ENCODE measurements around the gene FAM240B. TPM values are rescaled to one million over a fixed set of nuclear protein-coding genes. Genes with fewer than 3 reads are reported as not detected.

FAM240B gene
- total RNA-seq, 1 donor from 2014 or later, result not detected

DNA sequence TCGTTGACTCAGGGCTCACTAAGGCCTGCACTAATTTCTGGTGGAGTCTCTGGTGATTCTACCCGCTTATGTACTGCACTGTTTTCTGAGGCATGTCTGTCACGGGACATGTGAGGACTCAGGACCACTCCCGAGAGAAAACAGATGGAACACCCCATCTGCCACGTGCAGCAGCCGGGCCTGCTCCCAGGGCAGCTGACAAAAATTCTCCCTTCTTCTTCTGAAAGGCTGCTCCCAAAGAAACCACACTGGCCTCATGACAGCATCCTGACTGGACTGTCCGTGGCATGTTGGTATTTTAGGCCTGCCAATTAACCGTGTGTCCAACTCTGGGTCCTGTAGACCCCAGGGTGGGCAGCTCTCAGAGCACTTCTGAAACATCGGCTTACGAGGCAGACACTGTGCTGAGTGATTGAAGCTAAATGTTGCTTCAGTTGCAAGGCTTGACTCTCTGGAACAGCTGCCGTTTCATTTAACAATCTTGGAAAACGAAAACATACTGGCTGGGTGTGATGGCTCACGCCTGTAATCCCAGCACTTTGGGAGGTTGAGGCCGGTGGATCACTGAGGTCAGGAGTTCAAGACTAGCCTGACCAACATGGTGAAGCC is 39.0 kb downstream of the FAM240B start:
- no peak for ATAC-seq
- no peak overlapping the region for H3K4me3 ChIP-seq
- no peaks in the 10 kb centered on the region for H3K4me1 ChIP-seq
- intact Hi-C loops (cut with DNase I), result no loop called here
- TF ChIP-seq, protein P1, sequence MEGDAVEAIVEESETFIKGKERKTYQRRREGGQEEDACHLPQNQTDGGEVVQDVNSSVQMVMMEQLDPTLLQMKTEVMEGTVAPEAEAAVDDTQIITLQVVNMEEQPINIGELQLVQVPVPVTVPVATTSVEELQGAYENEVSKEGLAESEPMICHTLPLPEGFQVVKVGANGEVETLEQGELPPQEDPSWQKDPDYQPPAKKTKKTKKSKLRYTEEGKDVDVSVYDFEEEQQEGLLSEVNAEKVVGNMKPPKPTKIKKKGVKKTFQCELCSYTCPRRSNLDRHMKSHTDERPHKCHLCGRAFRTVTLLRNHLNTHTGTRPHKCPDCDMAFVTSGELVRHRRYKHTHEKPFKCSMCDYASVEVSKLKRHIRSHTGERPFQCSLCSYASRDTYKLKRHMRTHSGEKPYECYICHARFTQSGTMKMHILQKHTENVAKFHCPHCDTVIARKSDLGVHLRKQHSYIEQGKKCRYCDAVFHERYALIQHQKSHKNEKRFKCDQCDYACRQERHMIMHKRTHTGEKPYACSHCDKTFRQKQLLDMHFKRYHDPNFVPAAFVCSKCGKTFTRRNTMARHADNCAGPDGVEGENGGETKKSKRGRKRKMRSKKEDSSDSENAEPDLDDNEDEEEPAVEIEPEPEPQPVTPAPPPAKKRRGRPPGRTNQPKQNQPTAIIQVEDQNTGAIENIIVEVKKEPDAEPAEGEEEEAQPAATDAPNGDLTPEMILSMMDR (IDR thresholded peaks at IDR 0.05), result no peak
- H3K36me3 ChIP-seq, result no peaks in the 10 kb centered on the region
- no peak overlapping the region for H3K27ac ChIP-seq
- DNase-seq, result no peak
- H3K9me3 ChIP-seq, result no peaks in the 10 kb centered on the region
- no peaks in the 10 kb centered on the region for H3K27me3 ChIP-seq (ENCODE audit: low read depth)

DNA sequence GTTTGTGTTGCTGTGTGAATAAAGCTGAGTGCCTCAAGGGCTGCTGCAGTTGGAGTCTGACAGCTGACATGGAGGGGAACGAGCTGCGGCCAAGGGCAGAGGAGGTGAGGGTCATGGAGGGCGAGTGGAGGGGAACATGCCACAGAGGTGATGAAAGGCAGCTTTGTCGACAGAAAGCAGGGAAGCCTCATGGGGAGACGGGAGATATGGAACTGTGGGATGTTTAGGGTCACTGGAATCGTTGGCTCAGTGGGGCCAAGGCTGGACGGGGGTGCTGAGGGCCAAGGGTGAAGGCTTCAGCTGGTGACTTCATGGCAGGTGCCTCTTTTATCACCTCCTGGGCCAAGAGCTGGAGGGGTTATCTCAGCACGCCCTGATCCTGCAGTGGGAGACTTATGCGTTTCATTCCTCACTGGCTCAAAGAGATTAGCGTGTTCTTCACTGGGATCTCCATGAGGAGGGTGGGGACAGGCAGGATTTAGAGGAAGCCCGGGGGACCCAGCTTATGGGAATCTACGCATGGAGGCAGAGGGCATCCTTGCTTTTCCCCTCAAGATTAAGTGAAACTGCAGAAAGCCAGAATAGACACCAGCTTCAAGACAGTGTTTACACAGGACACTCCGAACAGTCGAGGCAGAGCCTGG is 42.2 kb downstream of the FAM240B start:
- Histone ChIP-seq H3K36me3 (no peaks in the 10 kb centered on the region), H3K9me3 (no peaks in the 10 kb centered on the region), H3K4me1 (no peaks in the 10 kb centered on the region), H3K4me3 (no peak overlapping the region), H3K27me3 (ENCODE audit: low read depth) (no peaks in the 10 kb centered on the region), H3K27ac (no peak overlapping the region)
- ATAC-seq (peak in 1 of 2 donors; percentile 40), DNase-seq (no peak)
- intact Hi-C loops (cut with DNase I), result no loop called here
- TF ChIP-seq, protein P1 (IDR thresholded peaks at IDR 0.05), result no peak

DNA sequence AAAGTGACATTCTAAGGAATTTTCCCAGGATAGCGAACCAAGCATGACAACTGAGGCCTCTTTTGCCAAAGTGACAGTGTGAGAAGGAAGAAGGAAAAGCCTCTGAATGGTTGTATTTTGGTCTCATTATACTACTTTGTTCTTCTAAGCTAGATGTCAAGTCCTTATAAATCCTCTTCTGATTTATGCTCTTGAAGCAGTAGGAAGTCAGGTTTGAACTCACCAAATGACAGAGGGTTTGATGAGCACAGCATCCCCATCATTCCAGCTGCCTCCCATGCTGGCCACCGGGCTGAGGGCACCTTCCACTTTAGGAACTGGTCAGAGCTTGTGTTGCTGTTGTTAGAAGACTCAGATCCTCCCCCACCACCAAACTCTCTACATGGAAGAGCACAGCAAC is 44.1 kb downstream of the FAM240B start:
- TF ChIP-seq, protein P1 (IDR thresholded peaks at IDR 0.05), result no peak
- no peaks in the 10 kb centered on the region for H3K36me3 ChIP-seq
- intact Hi-C loops (cut with DNase I), result no loop called here
- H3K4me1 ChIP-seq, result peaks cover 7% of the 10 kb centered on the region
- DNase-seq (no peak), ATAC-seq (no peak)
- no peaks in the 10 kb centered on the region for H3K9me3 ChIP-seq
- H3K27ac ChIP-seq, result no peak overlapping the region
- no peaks in the 10 kb centered on the region for H3K27me3 ChIP-seq (ENCODE audit: low read depth)
- H3K4me3 ChIP-seq, result no peak overlapping the region

DNA sequence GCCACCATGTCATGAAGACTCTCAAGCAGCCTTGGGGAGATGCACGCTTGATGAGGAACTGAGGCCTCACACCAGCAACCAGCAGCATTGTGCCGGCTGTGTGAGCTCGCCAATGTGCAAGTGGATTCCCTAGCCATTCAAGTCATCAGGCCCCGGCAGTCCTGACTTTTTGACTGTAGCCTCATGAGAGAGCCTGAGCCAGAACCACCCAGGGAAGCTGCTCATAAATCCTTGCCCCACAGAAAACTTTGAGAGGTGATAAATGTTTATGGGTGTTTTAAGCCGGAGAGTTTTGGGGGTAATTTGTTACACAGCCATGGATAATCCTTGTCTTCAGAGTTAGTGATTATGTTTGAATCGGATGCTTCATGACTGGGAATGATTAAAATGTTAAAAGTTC is 44.7 kb downstream of the FAM240B start:
- no peak overlapping the region for H3K27ac ChIP-seq
- TF ChIP-seq, protein P1 (IDR thresholded peaks at IDR 0.05), result no peak
- intact Hi-C loops (cut with DNase I), result no loop called here
- H3K36me3 ChIP-seq, result no peaks in the 10 kb centered on the region
- ATAC-seq (no peak), DNase-seq (no peak)
- no peak overlapping the region for H3K4me3 ChIP-seq
- H3K9me3 ChIP-seq, result no peaks in the 10 kb centered on the region
- no peaks in the 10 kb centered on the region for H3K27me3 ChIP-seq (ENCODE audit: low read depth)
- peaks cover 7% of the 10 kb centered on the region for H3K4me1 ChIP-seq

DNA sequence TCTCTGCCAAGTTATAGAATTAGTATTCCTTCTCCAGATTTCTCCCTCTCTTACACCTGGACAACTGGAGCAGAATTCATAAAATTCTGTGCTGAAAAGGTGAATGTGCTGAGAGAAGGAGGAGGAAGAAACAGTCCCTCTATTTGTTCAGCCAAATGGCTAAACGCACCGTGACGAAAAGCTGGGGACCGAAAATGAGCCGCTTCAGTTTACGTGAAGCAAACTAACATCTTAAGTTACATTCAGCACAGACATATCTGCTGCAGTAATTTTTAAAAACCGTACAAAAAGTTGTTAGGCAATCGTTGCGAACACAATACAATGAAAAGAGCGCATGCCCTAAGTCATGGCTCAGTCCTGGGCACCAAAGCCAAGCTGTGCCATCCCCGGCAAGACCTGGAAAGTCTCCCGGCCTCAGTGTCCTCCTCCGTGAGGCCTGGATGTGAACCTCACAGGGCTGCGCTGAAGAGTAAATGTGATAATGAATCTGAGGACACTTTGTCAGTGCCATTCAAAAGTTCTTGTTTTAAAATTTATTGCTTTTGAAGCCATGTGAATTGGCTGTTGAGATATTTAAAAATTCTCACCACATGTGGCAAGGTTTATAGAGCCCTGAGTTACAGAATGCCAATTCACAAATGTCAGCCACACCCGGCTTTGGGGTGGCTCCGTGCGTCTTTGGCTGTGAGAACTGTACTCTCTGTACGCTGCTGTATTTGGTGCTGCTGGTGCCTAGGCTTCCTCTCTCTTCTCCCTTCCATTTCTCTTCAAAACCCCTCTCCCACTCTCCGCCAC is 46.3 kb downstream of the FAM240B start:
- H3K4me1 ChIP-seq, result peaks cover 7% of the 10 kb centered on the region
- no peaks in the 10 kb centered on the region for H3K9me3 ChIP-seq
- H3K36me3 ChIP-seq, result no peaks in the 10 kb centered on the region
- no peaks in the 10 kb centered on the region for H3K27me3 ChIP-seq (ENCODE audit: low read depth)
- TF ChIP-seq, protein P1 (IDR thresholded peaks at IDR 0.05), result no peak
- ATAC-seq (no peak), DNase-seq (no peak)
- no peak overlapping the region for H3K27ac ChIP-seq
- intact Hi-C loops (cut with DNase I), result no loop called here
- no peak overlapping the region for H3K4me3 ChIP-seq

Measured in lower lobe of right lung (tissue), 2 donors.